ENCODE results near the gene LUZP2.

DNA sequence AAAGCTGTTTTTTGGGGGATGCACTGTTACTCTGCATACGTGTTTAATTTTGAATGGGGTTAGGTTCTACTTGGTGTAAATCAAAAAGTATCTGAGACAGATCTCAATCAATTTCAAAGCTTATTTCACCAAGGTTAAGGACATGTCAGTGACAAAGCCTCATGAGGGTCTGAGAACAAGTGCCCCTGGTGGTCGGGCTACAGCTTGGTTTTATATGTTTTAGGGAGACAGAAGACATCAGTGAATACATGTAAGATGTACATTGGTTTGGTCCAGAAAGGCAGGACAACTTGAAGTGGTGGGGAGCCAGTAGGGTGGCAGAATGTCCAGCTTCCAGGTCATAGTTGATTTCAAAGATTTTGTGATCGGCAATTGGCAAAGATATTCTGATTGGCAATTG, 262.9 kb downstream of the LUZP2 start:
- TF ChIP-seq, protein P1, sequence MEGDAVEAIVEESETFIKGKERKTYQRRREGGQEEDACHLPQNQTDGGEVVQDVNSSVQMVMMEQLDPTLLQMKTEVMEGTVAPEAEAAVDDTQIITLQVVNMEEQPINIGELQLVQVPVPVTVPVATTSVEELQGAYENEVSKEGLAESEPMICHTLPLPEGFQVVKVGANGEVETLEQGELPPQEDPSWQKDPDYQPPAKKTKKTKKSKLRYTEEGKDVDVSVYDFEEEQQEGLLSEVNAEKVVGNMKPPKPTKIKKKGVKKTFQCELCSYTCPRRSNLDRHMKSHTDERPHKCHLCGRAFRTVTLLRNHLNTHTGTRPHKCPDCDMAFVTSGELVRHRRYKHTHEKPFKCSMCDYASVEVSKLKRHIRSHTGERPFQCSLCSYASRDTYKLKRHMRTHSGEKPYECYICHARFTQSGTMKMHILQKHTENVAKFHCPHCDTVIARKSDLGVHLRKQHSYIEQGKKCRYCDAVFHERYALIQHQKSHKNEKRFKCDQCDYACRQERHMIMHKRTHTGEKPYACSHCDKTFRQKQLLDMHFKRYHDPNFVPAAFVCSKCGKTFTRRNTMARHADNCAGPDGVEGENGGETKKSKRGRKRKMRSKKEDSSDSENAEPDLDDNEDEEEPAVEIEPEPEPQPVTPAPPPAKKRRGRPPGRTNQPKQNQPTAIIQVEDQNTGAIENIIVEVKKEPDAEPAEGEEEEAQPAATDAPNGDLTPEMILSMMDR (IDR thresholded peaks at IDR 0.05), result no peak
- TF ChIP-seq AFF4 (CRISPR knock-in tag; IDR thresholded peaks at IDR 0.05; ENCODE audit: borderline replicate concordance) (no peak), ESRRA (CRISPR knock-in tag; IDR thresholded peaks at IDR 0.05; ENCODE audit: borderline replicate concordance) (no peak), CBFB (CRISPR knock-in tag; IDR thresholded peaks at IDR 0.05; ENCODE audit: low read depth) (no peak), ATF2 (CRISPR knock-in tag; IDR thresholded peaks at IDR 0.05; ENCODE audit: borderline replicate concordance, low read depth) (no peak), TP53 (CRISPR knock-in tag; IDR thresholded peaks at IDR 0.05) (no peak), CREM (CRISPR knock-in tag; IDR thresholded peaks at IDR 0.05) (no peak), ATF6 (CRISPR knock-in tag; IDR thresholded peaks at IDR 0.05) (no peak), NR3C1 (CRISPR knock-in tag; conservative IDR thresholded peaks at IDR 0.05; ENCODE audit: low read depth) (no peak), FOXP1 (CRISPR knock-in tag; IDR thresholded peaks at IDR 0.05; ENCODE audit: borderline replicate concordance) (no peak), ZNF317 (CRISPR knock-in tag; IDR thresholded peaks at IDR 0.05; ENCODE audit: borderline replicate concordance, low read depth) (no peak)
- TF ChIP-seq, protein P2, sequence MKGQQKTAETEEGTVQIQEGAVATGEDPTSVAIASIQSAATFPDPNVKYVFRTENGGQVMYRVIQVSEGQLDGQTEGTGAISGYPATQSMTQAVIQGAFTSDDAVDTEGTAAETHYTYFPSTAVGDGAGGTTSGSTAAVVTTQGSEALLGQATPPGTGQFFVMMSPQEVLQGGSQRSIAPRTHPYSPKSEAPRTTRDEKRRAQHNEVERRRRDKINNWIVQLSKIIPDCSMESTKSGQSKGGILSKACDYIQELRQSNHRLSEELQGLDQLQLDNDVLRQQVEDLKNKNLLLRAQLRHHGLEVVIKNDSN (CRISPR knock-in tag; IDR thresholded peaks at IDR 0.05), result no peak
- TF ChIP-seq, protein P3, sequence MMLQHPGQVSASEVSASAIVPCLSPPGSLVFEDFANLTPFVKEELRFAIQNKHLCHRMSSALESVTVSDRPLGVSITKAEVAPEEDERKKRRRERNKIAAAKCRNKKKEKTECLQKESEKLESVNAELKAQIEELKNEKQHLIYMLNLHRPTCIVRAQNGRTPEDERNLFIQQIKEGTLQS (CRISPR knock-in tag; conservative IDR thresholded peaks at IDR 0.05), result no peak
- TF ChIP-seq, protein P4, sequence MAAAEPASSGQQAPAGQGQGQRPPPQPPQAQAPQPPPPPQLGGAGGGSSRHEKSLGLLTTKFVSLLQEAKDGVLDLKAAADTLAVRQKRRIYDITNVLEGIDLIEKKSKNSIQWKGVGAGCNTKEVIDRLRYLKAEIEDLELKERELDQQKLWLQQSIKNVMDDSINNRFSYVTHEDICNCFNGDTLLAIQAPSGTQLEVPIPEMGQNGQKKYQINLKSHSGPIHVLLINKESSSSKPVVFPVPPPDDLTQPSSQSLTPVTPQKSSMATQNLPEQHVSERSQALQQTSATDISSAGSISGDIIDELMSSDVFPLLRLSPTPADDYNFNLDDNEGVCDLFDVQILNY (CRISPR knock-in tag; IDR thresholded peaks at IDR 0.05), result no peak
